Parathyroid adenoma (tissue), 2 donors: ENCODE results near the gene TNPO3.

ENCODE experiments used
- H2AFZ ChIP-seq: fragments of 300-600 bp; sonication (generic); one replicate; pipeline ENCODE4 v1.7.0; 2017; ENCODE audit warnings: antibody characterized with exemption, mild to moderate bottlenecking
- H3K27ac ChIP-seq: fragments of 300-600 bp; sonication (generic); one replicate; pipeline ENCODE4 v1.7.0; 2017
- H3K27me3 ChIP-seq: fragments of 300-600 bp; sonication (generic); one replicate; pipeline ENCODE4 v1.7.0; 2017; ENCODE audit warnings: low read length; ENCODE audit not compliant: control insufficient read depth, insufficient read depth
- H3K36me3 ChIP-seq: fragments of 300-600 bp; sonication (generic); one replicate; pipeline ENCODE4 v1.7.0; 2017; ENCODE audit warnings: low read length; ENCODE audit not compliant: control insufficient read depth, insufficient read depth
- H3K4me1 ChIP-seq: fragments of 300-600 bp; sonication (generic); one replicate; pipeline ENCODE4 v1.7.0; 2017; ENCODE audit warnings: control low read depth
- H3K4me2 ChIP-seq: fragments of 300-600 bp; sonication (generic); one replicate; pipeline ENCODE4 v1.7.0; 2017; ENCODE audit warnings: low read length
- H3K4me3 ChIP-seq: fragments of 300-600 bp; sonication (generic); one replicate; pipeline ENCODE4 v1.7.0; 2017; ENCODE audit warnings: low read depth, low read length
- H3K79me2 ChIP-seq: fragments of 300-600 bp; sonication (generic); one replicate; pipeline ENCODE4 v1.7.0; 2017; ENCODE audit warnings: control low read depth
- H3K9ac ChIP-seq: fragments of 300-600 bp; sonication (generic); one replicate; pipeline ENCODE4 v1.7.0; 2017; ENCODE audit warnings: mild to moderate bottlenecking
- H3K9me3 ChIP-seq: fragments of 300-600 bp; sonication (generic); one replicate; pipeline ENCODE4 v1.7.0; 2017; ENCODE audit warnings: low read length; ENCODE audit not compliant: control insufficient read depth
- TF ChIP-seq, protein P1 (sequence below): fragments of 300-600 bp; sonication (generic); IDR thresholded peaks from one replicate; pipeline ENCODE4 v1.7.0; 2017; ENCODE audit warnings: antibody characterized with exemption, mild to moderate bottlenecking
- donor health status: primary hyperparathyroidism.

TNPO3 gene

DNA sequence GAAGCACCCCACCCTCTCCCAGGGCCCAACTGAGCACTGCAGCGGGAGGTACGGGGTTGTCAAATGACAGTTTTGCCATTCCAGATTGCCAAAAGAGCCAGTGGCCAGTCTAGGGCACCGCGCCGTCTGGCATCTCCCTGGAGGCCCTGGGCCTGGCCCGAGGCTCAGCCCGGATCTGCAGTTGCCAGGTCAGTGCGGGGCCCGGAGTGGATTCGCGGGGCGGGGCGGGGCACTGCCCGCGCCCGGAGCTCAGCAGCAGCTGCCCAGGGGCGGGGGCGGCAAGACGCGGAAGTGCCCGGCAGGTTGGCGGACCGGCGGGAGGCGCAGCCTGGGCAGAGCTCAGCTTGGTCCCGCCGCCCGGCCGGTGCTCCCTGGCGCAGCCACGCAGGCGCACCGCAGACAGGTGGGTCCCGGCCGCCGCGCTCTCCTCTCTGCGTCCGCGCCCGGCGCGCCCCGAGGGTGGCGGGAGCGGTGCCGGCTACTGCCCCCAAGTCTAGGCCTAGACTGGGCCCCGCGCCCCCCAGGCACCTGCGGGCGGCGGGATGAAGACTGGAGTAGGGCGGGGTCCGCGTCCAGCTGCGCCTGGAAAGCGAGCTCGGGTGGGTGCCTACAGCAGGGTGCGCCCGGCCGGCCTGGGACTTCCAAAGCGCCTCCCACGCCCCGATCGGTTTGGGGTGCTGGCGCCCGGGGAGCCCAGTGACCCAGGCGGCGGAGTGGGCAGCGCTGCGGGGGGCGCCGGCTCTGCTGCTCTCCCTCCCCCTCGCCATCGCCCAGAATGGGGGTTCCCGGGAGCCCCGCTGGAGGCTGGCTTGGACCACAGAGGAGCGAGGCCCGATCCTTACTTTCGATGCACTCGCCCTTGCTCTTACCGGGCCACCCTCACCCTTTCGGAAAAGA, 117.0 kb downstream of the TNPO3 start, which contains the start of gene IRF5:
TSS of gene IRF5 (plus strand) at position 281 of the 897 bp plus-strand sequence. CDS start 4,155 bp downstream, outside the sequence.
- no peaks in the 10 kb centered on the region for H3K36me3 ChIP-seq
- H3K79me2 ChIP-seq, result no peaks in the 10 kb centered on the region
- TF ChIP-seq, protein P1, sequence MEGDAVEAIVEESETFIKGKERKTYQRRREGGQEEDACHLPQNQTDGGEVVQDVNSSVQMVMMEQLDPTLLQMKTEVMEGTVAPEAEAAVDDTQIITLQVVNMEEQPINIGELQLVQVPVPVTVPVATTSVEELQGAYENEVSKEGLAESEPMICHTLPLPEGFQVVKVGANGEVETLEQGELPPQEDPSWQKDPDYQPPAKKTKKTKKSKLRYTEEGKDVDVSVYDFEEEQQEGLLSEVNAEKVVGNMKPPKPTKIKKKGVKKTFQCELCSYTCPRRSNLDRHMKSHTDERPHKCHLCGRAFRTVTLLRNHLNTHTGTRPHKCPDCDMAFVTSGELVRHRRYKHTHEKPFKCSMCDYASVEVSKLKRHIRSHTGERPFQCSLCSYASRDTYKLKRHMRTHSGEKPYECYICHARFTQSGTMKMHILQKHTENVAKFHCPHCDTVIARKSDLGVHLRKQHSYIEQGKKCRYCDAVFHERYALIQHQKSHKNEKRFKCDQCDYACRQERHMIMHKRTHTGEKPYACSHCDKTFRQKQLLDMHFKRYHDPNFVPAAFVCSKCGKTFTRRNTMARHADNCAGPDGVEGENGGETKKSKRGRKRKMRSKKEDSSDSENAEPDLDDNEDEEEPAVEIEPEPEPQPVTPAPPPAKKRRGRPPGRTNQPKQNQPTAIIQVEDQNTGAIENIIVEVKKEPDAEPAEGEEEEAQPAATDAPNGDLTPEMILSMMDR, result no peak
- peak within 1 kb of the TSS; percentile 86 for H2AFZ ChIP-seq
- H3K27ac ChIP-seq, result peak within 1 kb of the TSS; percentile 38
- H3K4me3 ChIP-seq, result peak within 1 kb of the TSS; percentile 65
- H3K27me3 ChIP-seq, result no peaks in the 10 kb centered on the region
- H3K9ac ChIP-seq, result peak within 1 kb of the TSS; percentile 57
- peak within 1 kb of the TSS; percentile 92 for H3K4me2 ChIP-seq
- no peaks in the 10 kb centered on the region for H3K9me3 ChIP-seq
- no peaks in the 10 kb centered on the region for H3K4me1 ChIP-seq

- no peaks in the 10 kb centered on the region for H3K4me1 ChIP-seq
- peak overlapping the region; percentile 65 for H3K4me3 ChIP-seq
- peak overlapping the region; percentile 27 for H3K27ac ChIP-seq
- TF ChIP-seq, protein P1, result no peak
- peak overlapping the region; percentile 57 for H3K9ac ChIP-seq
- H3K79me2 ChIP-seq, result no peaks in the 10 kb centered on the region
- no peaks in the 10 kb centered on the region for H3K36me3 ChIP-seq
- no peaks in the 10 kb centered on the region for H3K9me3 ChIP-seq
- no peaks in the 10 kb centered on the region for H3K27me3 ChIP-seq
- peak overlapping the region; percentile 92 for H3K4me2 ChIP-seq
- peak overlapping the region; percentile 86 for H2AFZ ChIP-seq
These were observed 117.7 kb downstream of the TNPO3 start for GRCh38 chr7:128937271-128937646.

DNA sequence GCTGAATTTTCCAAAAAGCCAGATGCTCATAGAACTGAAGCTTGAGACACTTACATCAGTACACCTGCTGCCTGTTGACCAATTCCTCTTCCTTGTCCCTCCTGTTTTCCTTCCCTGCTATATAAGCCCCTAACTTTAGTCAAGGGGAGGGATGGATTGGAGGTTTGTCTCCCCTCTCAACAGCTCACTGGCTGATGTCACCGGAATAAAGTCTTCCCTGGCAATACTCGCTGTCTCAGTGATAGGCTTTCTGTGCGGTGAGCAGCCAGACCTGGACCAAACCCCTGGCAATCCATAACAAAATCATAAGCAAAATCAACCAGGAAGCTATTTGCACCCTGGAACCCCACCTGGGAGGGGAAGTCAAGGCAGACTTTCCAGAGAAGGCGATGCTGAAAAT, 118.1 kb downstream of the TNPO3 start:
- Histone ChIP-seq H3K4me3 (no peak overlapping the region), H3K4me1 (no peaks in the 10 kb centered on the region), H2AFZ (peak overlapping the region; percentile 86), H3K4me2 (no peak overlapping the region), H3K27ac (no peak overlapping the region), H3K27me3 (no peaks in the 10 kb centered on the region), H3K79me2 (no peaks in the 10 kb centered on the region), H3K9me3 (no peaks in the 10 kb centered on the region), H3K9ac (no peak overlapping the region), H3K36me3 (no peaks in the 10 kb centered on the region)
- TF ChIP-seq, protein P1, result no peak

DNA sequence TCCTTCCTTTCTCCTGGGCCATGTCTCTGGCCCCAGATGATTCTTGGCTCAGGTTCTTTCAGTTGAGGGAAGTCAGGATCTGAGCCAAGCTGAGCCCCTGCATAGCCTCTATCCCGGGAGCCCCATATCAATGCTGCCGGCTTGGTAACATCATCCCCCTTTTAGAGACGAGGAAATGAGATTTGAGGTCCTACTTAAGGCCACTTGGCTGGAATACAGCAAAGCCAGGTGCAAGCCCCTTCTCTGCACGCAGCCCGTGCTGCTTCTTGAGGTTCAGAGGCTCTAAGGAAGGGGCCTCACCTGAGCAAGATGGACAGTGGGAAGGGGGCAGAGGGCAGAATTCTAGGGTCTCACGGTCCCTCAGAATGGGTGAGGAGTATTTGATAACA, 119.6 kb downstream of the TNPO3 start:
- Histone ChIP-seq H3K79me2 (no peaks in the 10 kb centered on the region), H3K4me3 (no peak overlapping the region), H3K9ac (no peak overlapping the region), H3K4me2 (no peak overlapping the region), H3K4me1 (no peaks in the 10 kb centered on the region), H2AFZ (no peak overlapping the region), H3K9me3 (no peaks in the 10 kb centered on the region), H3K36me3 (no peaks in the 10 kb centered on the region), H3K27me3 (no peaks in the 10 kb centered on the region), H3K27ac (no peak overlapping the region)
- TF ChIP-seq, protein P1, result no peak
